Activated CD8-positive, alpha-beta T cell treated with anti-CD3 and anti-CD28 coated beads, Interleukin-2, amount 10 ng/mL, durations not matched to agents 7 days and 5 days (primary cell): Measurements from ENCODE around the gene LIME1. TPM values are rescaled to one million over a fixed set of nuclear protein-coding genes. Genes with fewer than 3 reads are reported as not detected.
A peak's percentile ranks its signal among the peaks of the same experiment; 100 is the strongest.

Source experiments
- ATAC-seq: fragments of 150-1000 bp; cut with Tn5 transposase; one replicate; pipeline ENCODE4 v1.10.0; 2021; ENCODE audit warnings: moderate library complexity
- CTCF ChIA-PET: fragments of 350-600 bp; sonication (Branson Sonifier 250); formaldehyde crosslinking; loops from one replicate; lab custom pipeline; 2021; ENCODE audit warnings: antibody characterized with exemption; lab: Charles Lee
- POLR2A ChIA-PET: fragments of 350-600 bp; sonication (Branson Sonifier 250); formaldehyde crosslinking; loops from one replicate; lab custom pipeline; 2021; ENCODE audit warnings: antibody characterized with exemption; lab: Charles Lee
- DNase-seq: peaks from one replicate; pipeline ENCODE4 v3.0.0-alpha.2; 2020
- H3K27ac Mint-ChIP-seq: one replicate; pipeline ENCODE4 v1.8.0; 2021; ENCODE audit warnings: mild to moderate bottlenecking, mixed read lengths
- H3K27me3 Mint-ChIP-seq: one replicate; pipeline ENCODE4 v1.8.0; 2021; ENCODE audit warnings: low read depth, mixed read lengths
- H3K36me3 Mint-ChIP-seq: one replicate; pipeline ENCODE4 v1.8.0; 2021; ENCODE audit warnings: low read depth, mixed read lengths
- H3K4me1 Mint-ChIP-seq: one replicate; pipeline ENCODE4 v1.8.0; 2021; ENCODE audit warnings: low read depth, mixed read lengths
- H3K4me3 Mint-ChIP-seq: one replicate; pipeline ENCODE4 v1.8.0; 2021; ENCODE audit warnings: mild to moderate bottlenecking, mixed read lengths
- H3K9me3 Mint-ChIP-seq: one replicate; pipeline ENCODE4 v1.8.0; 2022; ENCODE audit warnings: mixed read lengths; ENCODE audit not compliant: insufficient read depth
- total RNA-seq, 2 experiments: library from RNA; stranded (reverse); gene quantifications; one replicate each; pipeline ENCODE4 v1.2.3, GENCODE V29; 2021

Gene LIME1
- total RNA-seq, 2 experiments from 2014 or later, result 163 to 165 TPM

- peak overlapping the region; percentile 87 for H3K4me3 Mint-ChIP-seq
- peaks cover 37% of the 10 kb centered on the region for H3K36me3 Mint-ChIP-seq
These were observed 630 bp downstream of the LIME1 start for GRCh38 chr20:63736893-63737694.

GRCh38 chr20:63737695-63737944 is 1.2 kb downstream of the LIME1 start:
- peaks cover 29% of the 10 kb centered on the region for H3K4me1 Mint-ChIP-seq
- peaks cover 37% of the 10 kb centered on the region for H3K36me3 Mint-ChIP-seq
- ChIA-PET CTCF (interaction anchor here (5.3 kb wide), 1 partner anchor 30 kb away, joined by 70 read pairs; the partner anchor contains the start of genes ARFRP1 and ZGPAT), POLR2A (interaction anchor here (1.0 to 2.4 kb wide), 4 partner anchors 13 to 243 kb away, joined by 3 to 19 read pairs (median 4); partner anchors contain the start of genes ARFRP1, PRPF6 and ZGPAT)
- H3K27me3 Mint-ChIP-seq, result no peaks in the 10 kb centered on the region
- DNase-seq (no peak), ATAC-seq (no peak)
- peak overlapping the region; percentile 87 for H3K4me3 Mint-ChIP-seq
- no peak overlapping the region for H3K27ac Mint-ChIP-seq
- no peaks in the 10 kb centered on the region for H3K9me3 Mint-ChIP-seq

More at GRCh38 chr20:63736893-63737694, 630 bp downstream of the LIME1 start:
- DNase-seq, result peak; percentile 76
- H3K9me3 Mint-ChIP-seq, result no peaks in the 10 kb centered on the region
- H3K4me1 Mint-ChIP-seq, result peaks cover 29% of the 10 kb centered on the region
- peak overlapping the region; percentile 92 for H3K27ac Mint-ChIP-seq
- POLR2A ChIA-PET, result interaction anchor here (0.8 to 2.5 kb wide), 7 partner anchors 10 to 244 kb away, joined by 3 to 19 read pairs (median 4); partner anchors contain the start of genes ARFRP1, PRPF6, TPD52L2 and ZGPAT
- no peaks in the 10 kb centered on the region for H3K27me3 Mint-ChIP-seq
- CTCF ChIA-PET, result interaction anchor here (1.0 to 5.3 kb wide), 8 partner anchors 9 to 200 kb away, joined by 3 to 70 read pairs (median 4); partner anchors contain the start of genes ARFRP1, PTK6, TPD52L2 and ZGPAT
- peak; percentile 32 for ATAC-seq

- DNase-seq (peak; percentile 57), ATAC-seq (peak; percentile 8)
- ChIA-PET POLR2A (interaction anchor here (1.0 to 1.8 kb wide), 2 partner anchors 30 to 243 kb away, joined by 3 to 6 read pairs; partner anchors contain the start of genes ARFRP1, PRPF6 and ZGPAT), CTCF (interaction anchor here (5.3 kb wide), 1 partner anchor 31 kb away, joined by 70 read pairs; the partner anchor contains the start of genes ARFRP1 and ZGPAT)
- Mint-ChIP-seq H3K36me3 (peaks cover 37% of the 10 kb centered on the region), H3K4me1 (peaks cover 29% of the 10 kb centered on the region), H3K4me3 (peak overlapping the region; percentile 87), H3K9me3 (no peaks in the 10 kb centered on the region), H3K27me3 (no peaks in the 10 kb centered on the region), H3K27ac (no peak overlapping the region)
These were observed 1.7 kb downstream of the LIME1 start for GRCh38 chr20:63737945-63738686.

DNA sequence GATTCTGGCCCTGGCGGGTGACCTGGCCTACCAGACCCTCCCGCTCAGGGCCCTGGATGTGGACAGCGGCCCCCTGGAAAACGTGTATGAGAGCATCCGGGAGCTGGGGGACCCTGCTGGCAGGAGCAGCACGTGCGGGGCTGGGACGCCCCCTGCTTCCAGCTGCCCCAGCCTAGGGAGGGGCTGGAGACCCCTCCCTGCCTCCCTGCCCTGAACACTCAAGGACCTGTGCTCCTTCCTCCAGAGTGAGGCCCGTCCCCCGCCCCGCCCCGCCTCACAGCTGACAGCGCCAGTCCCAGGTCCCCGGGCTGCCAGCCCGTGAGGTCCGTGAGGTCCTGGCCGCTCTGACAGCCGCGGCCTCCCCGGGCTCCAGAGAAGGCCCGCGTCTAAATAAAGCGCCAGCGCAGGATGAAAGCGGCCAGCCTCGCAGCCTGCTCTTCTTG is 2.2 kb downstream of the LIME1 start:
- Mint-ChIP-seq H3K4me3 (peak overlapping the region; percentile 87), H3K27me3 (no peaks in the 10 kb centered on the region), H3K4me1 (peaks cover 24% of the 10 kb centered on the region), H3K36me3 (peaks cover 37% of the 10 kb centered on the region), H3K27ac (no peak overlapping the region), H3K9me3 (no peaks in the 10 kb centered on the region)
- CTCF ChIA-PET, result interaction anchor here (5.3 kb wide), 1 partner anchor 32 kb away, joined by 70 read pairs; the partner anchor contains the start of genes ARFRP1 and ZGPAT
- DNase-seq (peak; percentile 50), ATAC-seq (no peak)
- POLR2A ChIA-PET, result interaction anchor here (1.8 kb wide), 1 partner anchor 31 kb away, joined by 6 read pairs; the partner anchor contains the start of genes ARFRP1 and ZGPAT

DNA sequence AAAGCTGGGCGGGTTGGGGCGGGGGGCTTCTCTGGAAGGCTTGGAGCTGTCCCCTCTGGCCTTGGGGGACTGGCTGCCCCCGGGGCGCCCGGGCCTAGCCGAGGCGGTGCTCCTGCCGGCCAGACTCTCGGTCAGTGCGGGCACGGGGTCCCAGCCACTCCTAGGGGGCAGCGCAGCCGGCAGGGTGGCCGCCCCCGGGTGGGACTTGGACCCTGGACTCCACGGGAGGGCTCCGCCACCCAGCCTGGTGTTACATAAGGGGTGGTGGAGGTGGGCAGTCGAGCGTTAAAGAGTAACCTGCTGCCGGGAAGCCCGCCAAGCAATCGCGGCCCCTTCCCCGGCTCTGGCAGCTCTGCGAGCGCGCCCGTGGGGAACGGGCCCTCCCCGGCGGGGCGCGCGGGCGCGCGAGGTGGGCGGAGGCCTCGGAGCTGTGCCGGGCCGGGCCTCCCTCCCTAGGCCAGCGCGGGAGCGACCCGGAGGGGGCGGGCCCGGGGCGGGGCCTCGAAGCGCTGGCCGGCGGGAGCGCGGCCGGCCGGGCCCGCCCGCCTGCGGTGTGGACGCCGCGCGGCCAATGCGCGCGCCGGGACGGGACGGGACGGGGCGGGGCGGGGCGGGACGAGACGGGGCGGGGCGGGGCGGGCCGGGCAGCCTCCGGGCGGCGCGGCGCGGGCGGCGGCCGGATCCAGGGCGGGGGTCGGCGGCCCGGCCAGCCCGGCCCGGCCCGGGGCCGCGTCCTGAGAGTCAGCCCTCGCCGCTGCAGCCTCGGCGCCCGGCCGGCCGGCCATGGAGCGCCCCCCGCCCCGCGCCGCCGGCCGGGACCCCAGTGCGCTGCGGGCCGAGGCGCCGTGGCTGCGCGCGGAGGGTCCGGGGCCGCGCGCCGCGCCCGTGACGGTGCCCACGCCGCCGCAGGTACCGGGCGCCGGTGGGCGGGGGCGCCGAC is 2.9 kb downstream of the LIME1 start, which contains the start of gene SLC2A4RG:
TSS of gene SLC2A4RG (plus strand) at position 647 of the 940 bp plus-strand sequence. CDS start at position 784, 137 bp downstream.
- DNase-seq, result peak; percentile 71
- ChIA-PET CTCF (interaction anchor here (5.3 kb wide), 1 partner anchor 32 kb away, joined by 70 read pairs; the partner anchor contains the start of genes ARFRP1 and ZGPAT), POLR2A (interaction anchor here (1.8 kb wide), 1 partner anchor 32 kb away, joined by 6 read pairs; the partner anchor contains the start of genes ARFRP1 and ZGPAT)
- Mint-ChIP-seq H3K27ac (no peak within 1 kb of the TSS), H3K9me3 (no peaks in the 10 kb centered on the region), H3K4me1 (peaks cover 19% of the 10 kb centered on the region), H3K27me3 (no peaks in the 10 kb centered on the region), H3K4me3 (peak within 1 kb of the TSS; percentile 87), H3K36me3 (peaks cover 32% of the 10 kb centered on the region)
- peak; percentile 51 for ATAC-seq

DNA sequence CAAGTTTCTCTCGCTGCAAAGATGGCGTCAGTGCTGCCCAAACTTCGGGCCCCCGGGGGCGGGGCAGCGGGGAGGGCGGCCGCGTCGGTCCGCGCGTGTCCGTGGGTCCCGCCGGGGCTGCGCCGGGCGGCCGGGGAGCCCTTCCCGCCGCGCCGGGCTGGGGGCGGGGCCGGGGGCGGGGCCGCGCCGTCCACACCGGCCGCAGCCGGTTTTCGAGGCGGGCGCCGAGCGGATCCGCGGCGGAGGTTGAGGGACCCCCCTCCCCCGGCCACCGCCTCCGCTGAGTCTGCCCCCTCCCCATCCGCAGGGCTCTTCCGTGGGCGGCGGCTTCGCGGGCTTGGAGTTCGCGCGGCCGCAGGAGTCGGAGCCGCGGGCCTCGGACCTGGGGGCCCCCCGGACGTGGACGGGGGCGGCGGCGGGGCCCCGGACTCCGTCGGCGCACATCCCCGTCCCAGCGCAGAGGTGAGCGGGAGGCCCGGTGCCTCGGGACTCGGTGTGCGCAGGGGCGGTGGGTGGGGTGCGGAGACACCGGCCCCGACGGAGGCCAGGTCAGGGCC is 3.7 kb downstream of the LIME1 start:
- no peak overlapping the region for H3K27ac Mint-ChIP-seq
- ATAC-seq (peak; percentile 5), DNase-seq (peak; percentile 63)
- POLR2A ChIA-PET, result interaction anchor here (1.1 to 1.8 kb wide), 3 partner anchors 9 to 32 kb away, joined by 3 to 14 read pairs (median 5); partner anchors contain the start of genes ARFRP1 and ZGPAT
- peaks cover 29% of the 10 kb centered on the region for H3K36me3 Mint-ChIP-seq
- peak overlapping the region; percentile 60 for H3K4me3 Mint-ChIP-seq
- H3K27me3 Mint-ChIP-seq, result no peaks in the 10 kb centered on the region
- no peaks in the 10 kb centered on the region for H3K9me3 Mint-ChIP-seq
- CTCF ChIA-PET, result interaction anchor here (0.9 to 1.7 kb wide), 5 partner anchors 11 to 124 kb away, joined by 3 to 15 read pairs (median 4); partner anchors contain the start of genes ARFRP1, TPD52L2 and ZGPAT
- peaks cover 19% of the 10 kb centered on the region for H3K4me1 Mint-ChIP-seq

DNA sequence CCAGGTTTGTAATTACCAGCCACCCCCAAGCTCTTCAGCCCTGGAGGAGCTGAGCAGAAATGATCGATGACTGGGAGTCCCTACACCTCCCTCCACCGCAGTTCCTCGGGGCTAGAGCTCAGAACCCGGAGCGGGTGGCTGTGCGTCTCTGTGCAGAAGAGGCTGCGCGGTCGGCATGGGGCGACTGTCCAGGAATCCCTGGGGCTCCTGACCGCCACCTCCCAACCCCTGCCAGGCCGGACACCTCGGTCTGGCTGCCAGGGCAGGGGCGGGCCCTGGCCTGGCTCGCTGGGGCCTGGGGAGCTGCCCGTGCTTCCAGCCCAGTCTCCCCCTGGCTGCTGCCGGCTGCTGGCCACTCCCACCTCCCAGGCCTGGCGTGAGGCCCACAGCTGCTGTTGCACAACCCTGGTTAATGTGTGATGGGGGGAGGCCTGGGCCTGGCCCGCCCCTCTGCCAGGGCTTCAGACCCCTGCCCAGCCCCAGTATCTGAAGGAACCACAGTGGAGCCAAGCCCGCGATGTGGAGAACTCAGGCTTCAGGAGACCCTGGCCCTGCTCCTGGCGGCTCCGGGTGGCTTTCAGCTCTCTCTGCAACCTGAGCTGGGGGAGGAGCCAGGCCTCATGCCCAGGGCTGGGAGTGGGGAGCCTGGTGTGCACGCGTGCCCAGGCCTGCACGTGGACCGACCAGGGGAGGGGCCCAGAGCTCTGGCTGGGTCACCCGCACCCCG is 4.3 kb downstream of the LIME1 start:
- peak overlapping the region; percentile 30 for H3K27ac Mint-ChIP-seq
- CTCF ChIA-PET, result interaction anchor here (0.9 to 1.7 kb wide), 5 partner anchors 10 to 124 kb away, joined by 3 to 15 read pairs (median 4); partner anchors contain the start of genes ARFRP1, TPD52L2 and ZGPAT
- peaks cover 13% of the 10 kb centered on the region for H3K4me1 Mint-ChIP-seq
- H3K9me3 Mint-ChIP-seq, result no peaks in the 10 kb centered on the region
- peaks cover 24% of the 10 kb centered on the region for H3K36me3 Mint-ChIP-seq
- DNase-seq, result peak; percentile 62
- H3K4me3 Mint-ChIP-seq, result peak overlapping the region; percentile 60
- no peaks in the 10 kb centered on the region for H3K27me3 Mint-ChIP-seq
- POLR2A ChIA-PET, result interaction anchor here (1.1 to 1.8 kb wide), 3 partner anchors 9 to 33 kb away, joined by 3 to 14 read pairs (median 5); partner anchors contain the start of genes ARFRP1 and ZGPAT
- ATAC-seq, result peak; percentile 4

DNA sequence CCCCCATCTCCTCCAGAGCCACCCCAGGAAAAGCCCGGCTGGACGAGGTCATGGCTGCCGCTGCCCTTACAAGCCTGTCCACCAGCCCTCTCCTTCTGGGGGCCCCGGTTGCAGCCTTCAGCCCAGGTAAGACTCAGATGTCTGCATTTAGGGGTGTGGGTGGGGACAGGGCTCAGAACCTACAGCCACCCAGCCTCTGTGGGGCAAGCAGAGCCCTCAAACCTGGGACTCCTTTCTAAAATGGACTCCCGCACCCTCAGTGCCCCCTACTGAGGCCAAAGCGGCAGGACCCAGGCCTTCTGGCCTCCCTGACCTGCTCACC is 4.9 kb downstream of the LIME1 start:
- Mint-ChIP-seq H3K4me1 (peaks cover 8% of the 10 kb centered on the region), H3K27me3 (no peaks in the 10 kb centered on the region), H3K36me3 (peaks cover 19% of the 10 kb centered on the region), H3K27ac (no peak overlapping the region), H3K9me3 (no peaks in the 10 kb centered on the region), H3K4me3 (peak overlapping the region; percentile 60)
- no peak for DNase-seq
- no peak for ATAC-seq
- ChIA-PET CTCF (interaction anchor here (1.2 to 1.7 kb wide), 4 partner anchors 11 to 123 kb away, joined by 3 to 15 read pairs (median 4); partner anchors contain the start of genes ARFRP1, TPD52L2 and ZGPAT), POLR2A (interaction anchor here (1.1 to 1.8 kb wide), 3 partner anchors 8 to 33 kb away, joined by 3 to 14 read pairs (median 5); partner anchors contain the start of genes ARFRP1 and ZGPAT)

- Mint-ChIP-seq H3K4me1 (peaks cover 4% of the 10 kb centered on the region), H3K36me3 (peaks cover 14% of the 10 kb centered on the region), H3K27ac (no peak overlapping the region), H3K4me3 (peak overlapping the region; percentile 60), H3K9me3 (no peaks in the 10 kb centered on the region), H3K27me3 (no peaks in the 10 kb centered on the region)
- DNase-seq (no peak), ATAC-seq (no peak)
- ChIA-PET CTCF (interaction anchor here (1.7 kb wide), 1 partner anchor 35 kb away, joined by 15 read pairs; the partner anchor contains the start of genes ARFRP1 and ZGPAT), POLR2A (interaction anchor here (1.1 to 1.8 kb wide), 2 partner anchors 8 to 14 kb away, joined by 3 to 14 read pairs; no protein-coding TSS in a partner anchor)
These were observed 5.4 kb downstream of the LIME1 start for GRCh38 chr20:63741676-63742380.
